CD14-positive monocyte (primary cell): ENCODE results near the gene MAGEF1. TPM values are rescaled to one million over a fixed set of nuclear protein-coding genes. Genes with fewer than 3 reads are reported as not detected.

Source experiments
- DNase-seq, 3 donors: peaks; one replicate each; pipeline ENCODE4 v3.0.0-alpha.2; 2011 to 2022
- H2AFZ ChIP-seq: 2 replicates; pipeline ENCODE4 v1.6.0; 2012; ENCODE audit warnings: mild to moderate bottlenecking, low read depth, low read length, inconsistent platforms; ENCODE audit not compliant: insufficient read depth, poor library complexity, severe bottlenecking
- H3K27ac ChIP-seq, 2 donors: 1 replicate in 1 of 2; 2 replicates in 1 of 2; pipeline ENCODE4 v1.5.1; 2012 to 2013; ENCODE audit warnings: low read length in 2 of 2, control low read depth in 1 of 2, inconsistent platforms in 1 of 2, low read depth in 1 of 2, mild to moderate bottlenecking in 1 of 2
- H3K27me3 ChIP-seq, 2 donors: one replicate each; pipeline versions ENCODE4 v1.6.0 to v1.6.1; 2011 to 2013; ENCODE audit warnings: low read length in 2 of 2; ENCODE audit not compliant: control insufficient read depth in 2 of 2, insufficient read depth in 2 of 2
- H3K36me3 ChIP-seq, 2 donors: replicated peaks in 1 of 2; 1 replicate in 1 of 2; 2 replicates in 1 of 2; pipeline versions ENCODE4 v1.5.1 to v1.6.1; 2012 to 2013; ENCODE audit warnings: low read length in 2 of 2, control low read depth in 1 of 2, inconsistent platforms in 1 of 2, mild to moderate bottlenecking in 1 of 2; ENCODE audit not compliant: insufficient read depth in 2 of 2, control insufficient read depth in 1 of 2
- H3K4me1 ChIP-seq, 2 donors: 1 replicate in 1 of 2; 2 replicates in 1 of 2; pipeline versions ENCODE4 v1.5.1 to v1.6.1; 2012 to 2013; ENCODE audit warnings: low read length in 2 of 2, control low read depth in 1 of 2, inconsistent platforms in 1 of 2, mild to moderate bottlenecking in 1 of 2, moderate library complexity in 1 of 2; ENCODE audit not compliant: insufficient read depth in 2 of 2, control insufficient read depth in 1 of 2
- H3K4me2 ChIP-seq: replicated peaks from 2 replicates; pipeline ENCODE3; 2012; ENCODE audit warnings: low read length, moderate library complexity, mild to moderate bottlenecking; ENCODE audit not compliant: poor library complexity, severe bottlenecking; ENCODE audit errors: extremely low read depth
- H3K4me3 ChIP-seq, 3 experiments: fragments of 200-600 bp in 1 of 3; sonication (generic) in 1 of 3; replicated peaks in 1 of 3; 1 replicate in 2 of 3; 2 replicates in 1 of 3; pipeline ENCODE4 v1.5.1; 2011 to 2013; ENCODE audit warnings: low read length in 3 of 3, mild to moderate bottlenecking in 3 of 3, control low read depth in 2 of 3, low read depth in 2 of 3, inconsistent platforms in 1 of 3, moderate library complexity in 1 of 3
- H3K79me2 ChIP-seq: 2 replicates; pipeline ENCODE4 v1.6.0; 2012; ENCODE audit warnings: mild to moderate bottlenecking, control low read depth, inconsistent platforms, low read length, moderate library complexity; ENCODE audit not compliant: insufficient read depth
- H3K9ac ChIP-seq: 2 replicates; pipeline ENCODE4 v1.6.0; 2017; ENCODE audit warnings: low read length, mild to moderate bottlenecking; ENCODE audit not compliant: insufficient read depth, poor library complexity, severe bottlenecking
- H3K9me3 ChIP-seq, 2 donors: replicated peaks in 1 of 2; 1 replicate in 1 of 2; 2 replicates in 1 of 2; pipeline versions ENCODE4 v1.5.1 to v1.6.1; 2012 to 2013; ENCODE audit warnings: low read length in 2 of 2, control low read depth in 1 of 2; ENCODE audit not compliant: control insufficient read depth in 1 of 2, insufficient read depth in 1 of 2
- H4K20me1 ChIP-seq: 2 replicates; pipeline ENCODE4 v1.6.0; 2012; ENCODE audit warnings: mild to moderate bottlenecking, low read length, control low read depth, moderate library complexity; ENCODE audit not compliant: insufficient read depth
- H3K27ac Mint-ChIP-seq, 7 donors: one replicate each; pipeline ENCODE4 v1.8.0; 2020; ENCODE audit warnings: mild to moderate bottlenecking in 7 of 7, mixed read lengths in 7 of 7, moderate library complexity in 6 of 7, inconsistent platforms in 2 of 7
- H3K27me3 Mint-ChIP-seq, 3 donors: one replicate each; pipeline ENCODE4 v1.8.0; 2021 to 2022; ENCODE audit warnings: low read depth in 3 of 3, mild to moderate bottlenecking in 3 of 3, mixed read lengths in 3 of 3, moderate library complexity in 3 of 3, inconsistent platforms in 1 of 3
- H3K36me3 Mint-ChIP-seq, 2 donors: one replicate each; pipeline ENCODE4 v1.8.0; 2020; ENCODE audit warnings: mixed read lengths in 2 of 2, inconsistent platforms in 1 of 2, mild to moderate bottlenecking in 1 of 2
- H3K4me1 Mint-ChIP-seq: one replicate; pipeline ENCODE4 v1.8.0; 2020; ENCODE audit warnings: mild to moderate bottlenecking, mixed read lengths
- H3K4me3 Mint-ChIP-seq, 2 donors: one replicate each; pipeline ENCODE4 v1.8.0; 2020; ENCODE audit warnings: mild to moderate bottlenecking in 2 of 2, mixed read lengths in 2 of 2, moderate library complexity in 1 of 2
- H3K9me3 Mint-ChIP-seq, 7 donors: one replicate each; pipeline ENCODE4 v1.8.0; 2020 to 2022; ENCODE audit warnings: mixed read lengths in 7 of 7, mild to moderate bottlenecking in 6 of 7, moderate library complexity in 6 of 7, inconsistent platforms in 2 of 7
- WGBS: methylation state at CpG from one replicate; pipeline ENCODE4 v1.1.5; 2013; ENCODE audit warnings: missing lambda C conversion rate; ENCODE audit not compliant: insufficient coverage; 5-methylcytosine and 5-hydroxymethylcytosine counted together
- intact Hi-C, 2 donors: fragments of 100-400 bp; cut with micrococcal nuclease; formaldehyde crosslinking; loops; one replicate each; pipeline versions ENCODE4 v1.15.0 to v1.15.1; 2023
- polyA plus RNA-seq, 3 donors: library from polyadenylated mRNA; depleted of rRNA in 1 of 3; unstranded in 2 of 3; stranded (reverse) in 1 of 3; fragments of 300-500 nt in 2 of 3; fragments of >200 nt in 1 of 3; fragmentation: Illumina TruSeq in 2 of 3; gene quantifications; 1 replicate in 2 of 3; 2 replicates in 1 of 3; pipeline ENCODE4 v1.2.3, GENCODE V29; 2012 to 2021
- TF ChIP-seq, protein P1 (sequence below): fragments of 200-600 bp; IDR thresholded peaks from one replicate; pipeline ENCODE4 v1.8.0; 2022; ENCODE audit warnings: antibody characterized with exemption, mild to moderate bottlenecking

The MAGEF1 gene
- polyA plus RNA-seq, 3 donors = 1.7 to 14.8 (median 12.2) TPM

DNA sequence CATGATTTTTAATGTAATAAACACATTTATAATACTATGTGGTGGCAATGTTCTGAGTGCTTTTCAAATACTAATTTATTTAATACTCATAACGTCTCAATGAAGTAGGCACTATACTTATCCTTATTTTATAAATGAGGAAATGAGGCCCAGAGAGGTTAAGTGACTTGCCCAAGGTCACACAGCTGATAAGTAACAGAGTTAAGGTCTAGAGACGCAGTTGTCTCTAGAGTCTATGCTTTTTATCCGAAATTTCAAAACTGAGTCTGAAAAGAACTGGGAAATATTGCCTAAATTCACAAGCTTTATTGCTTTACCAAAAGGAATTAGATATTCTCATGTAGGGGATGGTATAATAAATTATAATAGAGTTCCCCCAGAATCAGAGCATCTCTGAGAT, 31.4 kb upstream of the MAGEF1 start:
- peaks cover 17 to 29% of the 10 kb centered on the region in 2 donors for H3K4me1 ChIP-seq
- H3K9me3 ChIP-seq = no peaks in the 10 kb centered on the region
- no peak overlapping the region for H3K27ac ChIP-seq
- no peak overlapping the region for H3K9ac ChIP-seq
- no peak for DNase-seq
- no peaks in the 10 kb centered on the region for H4K20me1 ChIP-seq
- Mint-ChIP-seq H3K4me3 (no peak overlapping the region), H3K9me3 (no peaks in the 10 kb centered on the region), H3K36me3 (no peaks in the 10 kb centered on the region), H3K27me3 (peaks cover 3 to 11% (median 3%) of the 10 kb centered on the region in 3 donors), H3K27ac (no peak overlapping the region), H3K4me1 (peaks cover 19% of the 10 kb centered on the region)
- intact Hi-C loops = no loop called here
- TF ChIP-seq, protein P1, sequence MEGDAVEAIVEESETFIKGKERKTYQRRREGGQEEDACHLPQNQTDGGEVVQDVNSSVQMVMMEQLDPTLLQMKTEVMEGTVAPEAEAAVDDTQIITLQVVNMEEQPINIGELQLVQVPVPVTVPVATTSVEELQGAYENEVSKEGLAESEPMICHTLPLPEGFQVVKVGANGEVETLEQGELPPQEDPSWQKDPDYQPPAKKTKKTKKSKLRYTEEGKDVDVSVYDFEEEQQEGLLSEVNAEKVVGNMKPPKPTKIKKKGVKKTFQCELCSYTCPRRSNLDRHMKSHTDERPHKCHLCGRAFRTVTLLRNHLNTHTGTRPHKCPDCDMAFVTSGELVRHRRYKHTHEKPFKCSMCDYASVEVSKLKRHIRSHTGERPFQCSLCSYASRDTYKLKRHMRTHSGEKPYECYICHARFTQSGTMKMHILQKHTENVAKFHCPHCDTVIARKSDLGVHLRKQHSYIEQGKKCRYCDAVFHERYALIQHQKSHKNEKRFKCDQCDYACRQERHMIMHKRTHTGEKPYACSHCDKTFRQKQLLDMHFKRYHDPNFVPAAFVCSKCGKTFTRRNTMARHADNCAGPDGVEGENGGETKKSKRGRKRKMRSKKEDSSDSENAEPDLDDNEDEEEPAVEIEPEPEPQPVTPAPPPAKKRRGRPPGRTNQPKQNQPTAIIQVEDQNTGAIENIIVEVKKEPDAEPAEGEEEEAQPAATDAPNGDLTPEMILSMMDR = no peak
- H3K36me3 ChIP-seq = no peaks in the 10 kb centered on the region
- no peak overlapping the region for H3K4me3 ChIP-seq
- no peak overlapping the region for H2AFZ ChIP-seq
- H3K27me3 ChIP-seq = no peaks in the 10 kb centered on the region
- WGBS = 100% methylated on average over 1 of the region's 3 CpGs
- H3K4me2 ChIP-seq = no peak overlapping the region
- H3K79me2 ChIP-seq = no peaks in the 10 kb centered on the region

DNA sequence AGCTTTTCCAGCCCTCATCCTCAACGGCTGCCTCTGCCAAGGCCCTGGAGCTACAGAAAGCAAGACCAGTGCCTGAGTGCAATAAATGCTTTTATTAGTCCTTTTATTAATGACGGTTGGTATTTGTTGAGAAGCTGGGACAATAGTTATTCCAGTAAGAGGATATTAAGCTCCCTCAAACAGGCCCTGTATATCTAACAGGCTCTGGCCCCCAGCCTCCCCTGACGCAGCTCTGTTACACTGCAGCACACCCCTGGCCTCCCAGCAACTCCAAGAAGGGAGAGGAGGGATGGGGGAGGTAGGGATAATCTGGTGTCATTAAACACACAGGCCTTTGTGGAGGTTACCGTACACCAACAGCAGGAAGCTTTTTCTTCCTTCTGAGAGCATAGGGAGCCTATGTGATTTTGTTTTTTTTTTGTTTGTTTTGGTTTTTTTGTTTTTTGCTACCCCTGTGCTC, 30.8 kb upstream of the MAGEF1 start:
- H3K27me3 Mint-ChIP-seq = peaks cover 3 to 11% (median 3%) of the 10 kb centered on the region in 3 donors
- H3K4me1 ChIP-seq = peaks cover 12 to 24% of the 10 kb centered on the region in 2 donors
- intact Hi-C loops = no loop called here
- no peak for DNase-seq
- no peak overlapping the region for H3K27ac Mint-ChIP-seq
- no peaks in the 10 kb centered on the region for H3K9me3 ChIP-seq
- H3K36me3 ChIP-seq = no peaks in the 10 kb centered on the region
- no peaks in the 10 kb centered on the region for H3K36me3 Mint-ChIP-seq
- no peaks in the 10 kb centered on the region for H3K27me3 ChIP-seq
- TF ChIP-seq, protein P1 = no peak
- H3K4me1 Mint-ChIP-seq = peaks cover 14% of the 10 kb centered on the region
- H3K9ac ChIP-seq = no peak overlapping the region
- no CpG with 5 or more reads among the region's 4 CpGs for WGBS
- H2AFZ ChIP-seq = no peak overlapping the region
- no peaks in the 10 kb centered on the region for H3K9me3 Mint-ChIP-seq
- H3K4me2 ChIP-seq = no peak overlapping the region
- H4K20me1 ChIP-seq = no peaks in the 10 kb centered on the region
- no peak overlapping the region for H3K4me3 ChIP-seq
- H3K27ac ChIP-seq = no peak overlapping the region
- no peak overlapping the region for H3K4me3 Mint-ChIP-seq
- no peaks in the 10 kb centered on the region for H3K79me2 ChIP-seq
